HL-60 (cell line): ENCODE results near the gene PCBD2.

ENCODE experiments used
- CTCF ChIP-seq: IDR thresholded peaks from one replicate; pipeline ENCODE4 v1.5.1; 2011; ENCODE audit warnings: low read length, control low read depth, inconsistent platforms; ENCODE audit not compliant: insufficient read depth
- GABPA ChIP-seq: IDR thresholded peaks from 2 replicates; pipeline ENCODE4 v1.6.1; 2012; ENCODE audit warnings: low read depth
- POLR2AphosphoS5 ChIP-seq: IDR thresholded peaks from 2 replicates; pipeline ENCODE4 v1.6.1; 2012; ENCODE audit warnings: low read depth

DNA sequence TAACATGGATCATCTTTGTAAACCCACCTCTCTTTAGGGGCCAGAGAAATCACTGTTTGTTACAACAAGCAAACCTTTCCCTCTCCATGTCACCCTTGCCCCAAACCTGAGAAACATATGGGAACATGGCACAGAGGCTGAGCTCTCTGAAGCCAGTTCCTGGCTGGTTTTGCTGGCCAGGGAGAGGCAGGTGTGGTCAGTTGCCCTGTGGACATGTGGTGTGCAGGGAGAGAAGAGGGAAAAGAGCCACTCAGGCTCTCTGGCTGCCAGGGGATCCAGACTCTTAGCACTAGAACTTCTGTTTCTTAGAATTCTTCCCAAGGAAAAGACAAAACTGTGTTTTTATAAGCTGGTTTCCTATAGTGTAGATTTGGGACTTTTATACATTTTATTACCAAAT lies 58.2 kb downstream of the PCBD2 start:
- TF ChIP-seq CTCF (no peak), POLR2AphosphoS5 (no peak), GABPA (no peak)
